GM21423 (cell line): ENCODE results near the gene CPN2.
A peak's percentile ranks its signal among the peaks of the same experiment; 100 is the strongest.

Experiments
- ATAC-seq: cut with Tn5 transposase; IDR thresholded peaks from one replicate; pipeline ENCODE4 v1.9.1; 2021; ENCODE audit warnings: mild to moderate bottlenecking, moderate library complexity; ENCODE audit not compliant: unreplicated experiment

CPN2 gene

GRCh38 chr3:194354315-194354714, 3.2 kb upstream of the CPN2 start:
- no peak for ATAC-seq

- no peak for ATAC-seq
Observed at GRCh38 chr3:194352667-194353246, 1.6 kb upstream of the CPN2 start.

GRCh38 chr3:194351952-194352536, 916 bp upstream of the CPN2 start:
- no peak for ATAC-seq

- no peak for ATAC-seq
Observed at GRCh38 chr3:194350726-194351071, 429 bp downstream of the CPN2 start.

DNA sequence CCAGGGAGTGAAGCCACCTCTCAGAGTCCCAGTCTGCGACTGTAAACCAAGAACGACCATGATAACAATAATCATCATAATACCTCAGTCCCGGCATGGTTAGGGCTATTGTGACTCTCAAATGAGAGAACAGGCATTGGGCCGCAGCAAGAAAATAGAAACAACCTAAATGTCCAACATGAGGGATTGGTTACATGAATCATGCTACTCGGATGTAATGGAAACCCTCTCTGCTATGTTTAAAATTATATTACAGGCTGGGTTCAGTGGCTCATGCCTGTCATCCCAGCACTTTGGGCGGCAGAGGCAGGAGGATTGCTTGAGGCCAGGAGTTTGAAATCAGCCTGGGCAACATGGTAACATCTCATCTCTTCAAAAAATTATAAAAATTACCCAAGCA, 2.8 kb downstream of the CPN2 start:
- no peak for ATAC-seq

- no peak for ATAC-seq
Observed at GRCh38 chr3:194346621-194347020, 4.5 kb downstream of the CPN2 start.

DNA sequence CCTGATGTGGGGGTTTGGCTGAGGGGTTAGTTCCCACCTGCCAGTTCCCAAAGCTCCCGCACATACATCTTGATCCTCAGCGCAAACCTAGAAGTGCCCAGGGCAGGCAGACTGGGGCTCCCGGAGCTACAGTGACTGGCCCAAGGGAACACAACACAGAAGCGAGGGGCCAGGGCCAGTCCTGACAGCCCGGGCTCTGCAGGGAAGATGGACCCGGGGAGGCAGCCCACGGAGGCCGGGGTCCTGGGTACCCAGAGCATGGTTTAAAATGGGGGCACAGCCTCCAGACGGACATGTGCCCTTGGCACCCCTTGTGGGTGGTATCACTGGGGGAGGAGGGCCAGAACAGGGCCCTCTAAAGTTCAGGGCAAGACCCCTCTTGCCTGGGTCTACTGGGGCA, 5.1 kb downstream of the CPN2 start:
- ATAC-seq = no peak

DNA sequence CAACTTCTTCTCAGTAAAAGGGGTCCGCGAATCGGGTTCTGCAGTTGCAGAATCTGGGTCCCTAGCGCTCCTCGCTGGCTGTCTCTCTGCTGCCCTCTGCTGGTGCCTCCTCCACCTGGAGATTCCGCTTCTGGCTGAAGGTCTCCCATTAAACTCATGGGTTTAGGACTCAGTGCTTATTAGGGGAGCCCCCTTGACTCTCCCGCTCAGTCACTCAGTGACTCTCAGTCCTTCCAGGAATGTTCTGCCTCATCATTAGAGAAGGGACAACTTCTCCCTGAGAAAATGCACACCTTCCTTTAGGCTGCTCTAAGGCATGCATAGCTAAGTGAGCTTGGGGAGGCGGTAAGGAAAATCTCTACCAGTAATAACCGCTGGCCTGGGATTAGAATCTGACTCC, 7.1 kb downstream of the CPN2 start:
- ATAC-seq = peak; percentile 61

DNA sequence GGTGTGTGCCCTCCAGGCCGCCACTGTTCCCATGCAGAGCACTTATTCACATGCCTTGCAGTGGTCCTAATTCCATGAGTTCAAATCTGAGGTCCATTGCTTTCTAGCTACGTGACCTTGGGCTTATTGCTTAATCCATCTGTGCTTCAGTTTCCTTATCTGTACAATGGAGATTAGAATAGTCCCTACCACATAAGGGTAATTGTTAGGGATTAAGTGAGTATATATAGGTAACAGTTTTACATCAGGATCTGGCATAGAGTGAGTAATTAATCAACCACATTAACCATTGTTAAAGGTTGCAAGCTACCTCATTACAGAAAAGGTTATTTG, 7.6 kb downstream of the CPN2 start:
- no peak for ATAC-seq

DNA sequence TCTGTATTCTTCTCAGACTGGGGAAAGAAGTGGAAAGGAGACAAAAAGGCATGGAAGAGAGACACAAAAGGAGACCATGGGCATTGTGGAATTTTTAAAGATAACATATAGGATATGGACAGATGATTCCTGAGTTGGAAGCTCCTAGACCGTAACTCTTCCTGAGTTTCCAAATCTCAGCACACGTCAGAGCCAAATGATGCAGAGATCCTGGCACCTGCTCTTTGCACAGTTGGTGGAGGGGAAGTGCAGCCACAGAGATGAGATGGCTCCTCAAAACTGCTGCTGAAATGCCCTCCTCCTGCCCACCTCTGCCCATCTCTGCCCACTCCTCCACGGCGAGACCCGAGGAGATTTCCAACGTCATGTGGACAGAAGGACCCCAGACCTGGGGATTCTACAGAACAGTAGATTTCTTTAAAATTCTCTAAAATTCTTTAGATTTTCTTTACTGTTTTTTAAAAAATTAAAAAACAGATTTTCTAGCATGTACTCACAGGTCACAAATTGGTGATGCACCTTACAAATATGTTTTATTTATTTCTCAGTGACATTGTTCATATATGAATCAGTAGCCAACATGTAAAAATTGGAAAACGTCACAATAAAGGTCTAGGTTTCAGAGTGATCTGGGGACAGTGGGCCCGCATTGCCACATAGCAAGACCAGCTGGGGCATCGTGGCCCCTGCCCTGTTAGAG, 8.1 kb downstream of the CPN2 start:
- ATAC-seq = no peak

- ATAC-seq = no peak
Observed at GRCh38 chr3:194340757-194341400, 10.2 kb downstream of the CPN2 start.

GRCh38 chr3:194339840-194340239, 11.3 kb downstream of the CPN2 start:
- no peak for ATAC-seq

GRCh38 chr3:194339356-194339755, 11.8 kb downstream of the CPN2 start:
- no peak for ATAC-seq

GRCh38 chr3:194337965-194338753, 13.0 kb downstream of the CPN2 start:
- no peak for ATAC-seq

GRCh38 chr3:194336601-194337355, 14.3 kb downstream of the CPN2 start:
- no peak for ATAC-seq

GRCh38 chr3:194333981-194334320, 17.2 kb downstream of the CPN2 start:
- ATAC-seq = no peak

DNA sequence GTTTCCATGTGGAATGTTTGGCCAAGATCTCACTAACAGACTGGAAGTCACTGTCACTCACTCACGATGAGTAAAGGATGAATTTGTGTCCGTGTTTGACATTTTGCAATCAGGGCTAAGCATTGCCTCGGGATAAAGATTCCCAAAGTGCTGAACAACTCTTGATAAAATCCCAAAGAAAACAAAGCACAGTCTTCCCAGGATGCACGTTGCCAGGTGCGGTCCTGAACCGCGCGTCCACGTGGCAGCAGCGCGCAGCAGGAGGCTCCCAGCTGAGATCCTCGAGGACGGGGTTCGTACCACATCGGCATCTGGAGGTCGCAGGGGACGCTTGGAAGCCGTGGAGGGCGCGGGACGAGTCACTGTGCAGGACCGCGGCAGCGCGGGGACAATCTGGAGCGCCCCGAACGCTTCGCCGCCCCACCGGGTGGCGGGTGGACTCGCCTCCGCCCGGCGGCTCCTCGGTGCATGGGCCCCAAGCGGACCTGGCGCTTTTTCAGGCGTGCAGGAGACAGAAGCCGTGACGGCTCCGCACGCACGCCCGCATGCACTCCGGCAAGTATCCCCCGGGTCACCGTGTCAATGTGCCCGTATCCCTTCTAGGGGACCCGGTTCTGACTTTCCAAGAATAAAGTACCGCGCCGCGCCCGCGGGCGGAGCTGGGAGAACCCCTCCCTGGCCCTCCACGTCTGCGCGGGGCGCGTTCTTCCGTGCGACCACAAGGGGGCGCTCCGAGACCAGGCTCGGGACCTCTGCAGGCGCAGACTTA, 17.7 kb downstream of the CPN2 start:
- ATAC-seq = peak; percentile 93

DNA sequence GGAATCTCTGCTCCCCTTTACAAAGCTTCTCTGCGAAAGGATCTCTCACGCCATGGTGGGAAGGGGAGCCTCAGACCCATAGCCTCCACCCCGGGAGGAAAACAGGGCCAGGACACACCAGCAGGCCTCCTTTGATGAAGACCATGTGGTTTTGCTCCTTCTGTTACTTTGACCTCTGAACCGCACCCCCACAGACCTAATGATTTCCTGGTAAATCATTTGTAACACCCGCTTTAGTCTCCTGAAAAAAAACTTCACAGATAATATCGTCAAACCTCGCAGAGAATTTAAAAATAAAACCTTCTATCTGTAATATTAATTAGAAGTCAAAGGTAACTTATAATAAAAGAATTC, 18.3 kb downstream of the CPN2 start:
- ATAC-seq = no peak

GRCh38 chr3:194330579-194330978, 20.5 kb downstream of the CPN2 start:
- no peak for ATAC-seq

GRCh38 chr3:194330160-194330559, 21.0 kb downstream of the CPN2 start:
- no peak for ATAC-seq
